ENCODE measurements around the gene CLCN7. TPM values are rescaled to one million over a fixed set of nuclear protein-coding genes. Genes with fewer than 3 reads are reported as not detected.
A peak's percentile ranks its signal among the peaks of the same experiment; 100 is the strongest.

Gene CLCN7
- total RNA-seq, 1 experiment from 2014 or later = 115 TPM

DNA sequence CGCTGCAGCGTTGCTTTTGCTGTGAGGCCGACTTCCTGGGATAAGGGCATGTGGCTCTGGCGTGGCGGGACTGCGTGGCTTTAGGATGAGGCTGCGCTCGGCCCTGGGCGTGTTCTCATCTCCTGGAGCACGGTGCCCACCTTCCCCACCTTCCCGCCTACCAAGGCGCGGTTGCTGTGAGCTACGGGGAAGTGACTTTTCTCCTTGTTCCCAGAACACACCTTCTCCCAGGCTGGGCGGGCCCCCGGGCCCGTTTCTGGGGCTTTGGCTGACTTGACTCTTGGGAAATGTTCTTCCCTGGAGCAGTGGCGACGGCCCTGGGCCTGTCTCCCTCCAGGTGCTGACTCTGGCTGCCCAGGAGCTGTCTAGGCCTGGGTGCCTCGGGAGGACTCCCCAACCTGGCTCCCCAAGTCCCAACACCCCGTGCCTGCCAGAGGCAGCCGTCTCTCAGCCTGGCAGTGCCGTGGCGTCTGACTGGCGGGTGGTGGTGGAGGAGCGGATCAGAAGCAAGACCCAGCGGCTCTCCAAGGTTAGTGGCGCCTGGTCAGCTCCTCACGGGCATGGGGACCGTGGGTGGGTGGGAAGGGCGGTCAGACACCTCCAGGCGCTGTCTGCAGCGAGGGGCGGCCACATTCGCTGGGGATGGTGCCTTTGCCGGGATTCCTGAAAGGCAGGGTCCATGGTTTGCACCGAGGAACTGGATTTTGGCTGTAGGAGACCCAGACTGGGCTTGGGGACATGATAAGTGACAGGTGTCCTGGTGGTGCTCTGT is 30.4 kb upstream of the CLCN7 start:
- Histone ChIP-seq H3K9me3 (no peaks in the 10 kb centered on the region), H3K4me3 (no peak overlapping the region), H3K36me3 (peaks cover 43% of the 10 kb centered on the region), H3K27me3 (no peaks in the 10 kb centered on the region)
- no peak for DNase-seq

- Histone ChIP-seq H3K36me3 (peaks cover 43% of the 10 kb centered on the region), H3K4me3 (no peak overlapping the region), H3K27me3 (no peaks in the 10 kb centered on the region), H3K9me3 (no peaks in the 10 kb centered on the region)
- no peak for DNase-seq
Measured at GRCh38 chr16:1503110-1503955, 28.5 kb upstream of the CLCN7 start.

- Histone ChIP-seq H3K4me3 (no peak overlapping the region), H3K27me3 (no peaks in the 10 kb centered on the region), H3K9me3 (no peaks in the 10 kb centered on the region), H3K36me3 (peaks cover 46% of the 10 kb centered on the region)
- DNase-seq = no peak
Measured at GRCh38 chr16:1502092-1503004, 27.5 kb upstream of the CLCN7 start.

GRCh38 chr16:1501630-1502029 is 26.8 kb upstream of the CLCN7 start:
- Histone ChIP-seq H3K4me3 (no peak overlapping the region), H3K27me3 (no peaks in the 10 kb centered on the region), H3K9me3 (no peaks in the 10 kb centered on the region), H3K36me3 (peaks cover 52% of the 10 kb centered on the region)
- no peak for DNase-seq

DNA sequence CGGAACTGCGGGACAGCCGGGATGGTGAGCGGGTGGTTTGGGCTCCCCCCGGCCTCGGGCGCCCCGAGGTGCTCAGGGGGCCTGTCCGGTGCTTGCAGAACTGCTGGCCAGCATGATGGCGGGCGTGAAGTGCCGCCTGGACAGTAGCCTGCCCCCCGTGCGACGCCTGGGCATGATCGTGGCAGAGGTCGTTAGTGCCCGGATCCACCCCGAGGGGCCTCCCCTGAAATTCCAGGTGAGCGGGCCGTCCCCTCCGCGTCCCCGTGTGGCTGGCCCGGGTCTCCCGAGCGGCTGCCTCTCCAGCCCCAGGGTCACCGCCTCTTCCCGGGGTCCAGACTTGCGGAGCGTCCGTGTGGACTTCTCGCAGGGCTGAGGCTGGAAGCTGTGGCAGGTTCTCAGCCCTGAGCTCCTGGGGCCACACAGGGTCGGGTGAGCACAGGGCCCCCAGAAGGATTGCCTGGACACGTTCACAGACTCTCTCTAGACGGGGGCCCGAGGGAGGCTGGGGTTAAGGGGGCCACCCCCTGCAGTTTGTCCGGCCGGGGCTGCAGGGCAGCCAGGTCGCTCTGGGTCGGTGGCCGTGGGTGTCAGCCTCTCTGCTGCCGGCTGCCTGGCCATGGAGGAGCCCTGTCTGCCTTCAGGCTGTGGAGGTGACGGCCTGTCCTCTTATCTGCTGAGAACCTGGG is 25.8 kb upstream of the CLCN7 start:
- DNase-seq = no peak
- Histone ChIP-seq H3K9me3 (no peaks in the 10 kb centered on the region), H3K27me3 (no peaks in the 10 kb centered on the region), H3K4me3 (no peak overlapping the region), H3K36me3 (peaks cover 62% of the 10 kb centered on the region)

DNA sequence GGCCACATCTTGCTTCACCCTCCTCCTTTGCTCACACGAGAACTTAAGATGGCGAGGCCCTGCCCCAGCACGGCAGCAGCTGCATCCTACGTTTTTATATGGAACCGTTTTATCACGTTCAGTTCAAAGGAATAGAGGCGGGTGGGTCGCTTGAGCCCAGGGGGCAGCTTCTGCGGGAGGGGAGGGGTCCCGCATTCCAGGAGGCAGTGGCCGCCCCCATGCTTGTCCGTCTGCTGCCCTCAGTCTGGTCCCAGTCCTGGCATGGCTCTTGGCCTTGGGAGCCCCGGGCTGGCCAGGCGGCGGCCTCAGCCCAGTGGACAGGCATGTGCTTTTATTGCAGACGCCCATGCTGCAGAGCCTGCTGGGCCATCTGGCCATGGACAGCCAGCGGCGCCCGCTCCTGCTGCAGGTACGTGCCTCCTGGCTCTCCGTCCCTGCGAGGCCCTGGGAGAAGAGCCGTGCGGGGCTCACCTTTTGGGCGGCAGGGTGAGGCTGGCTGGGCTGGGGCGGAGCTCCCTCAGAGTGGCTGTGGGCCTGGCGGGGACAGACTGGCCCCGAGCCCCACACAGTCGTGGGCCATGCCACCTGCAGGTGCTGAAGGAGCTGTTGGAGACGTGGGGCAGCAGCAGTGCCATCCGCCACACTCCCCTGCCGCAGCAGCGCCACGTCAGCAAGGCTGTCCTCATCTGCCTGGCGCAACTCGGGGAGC is 25.1 kb upstream of the CLCN7 start:
- DNase-seq = no peak
- no peaks in the 10 kb centered on the region for H3K27me3 ChIP-seq
- H3K36me3 ChIP-seq = peaks cover 69% of the 10 kb centered on the region
- no peaks in the 10 kb centered on the region for H3K9me3 ChIP-seq
- H3K4me3 ChIP-seq = no peak overlapping the region

- no peak overlapping the region for H3K4me3 ChIP-seq
- H3K27me3 ChIP-seq = no peaks in the 10 kb centered on the region
- DNase-seq = no peak
- H3K9me3 ChIP-seq = no peaks in the 10 kb centered on the region
- peaks cover 78% of the 10 kb centered on the region for H3K36me3 ChIP-seq
Measured at GRCh38 chr16:1498899-1499676, 24.3 kb upstream of the CLCN7 start.

GRCh38 chr16:1497014-1497598 is 22.3 kb upstream of the CLCN7 start:
- Histone ChIP-seq H3K9me3 (no peaks in the 10 kb centered on the region), H3K36me3 (peaks cover 71% of the 10 kb centered on the region), H3K27me3 (no peaks in the 10 kb centered on the region), H3K4me3 (no peak overlapping the region)
- no peak for DNase-seq

DNA sequence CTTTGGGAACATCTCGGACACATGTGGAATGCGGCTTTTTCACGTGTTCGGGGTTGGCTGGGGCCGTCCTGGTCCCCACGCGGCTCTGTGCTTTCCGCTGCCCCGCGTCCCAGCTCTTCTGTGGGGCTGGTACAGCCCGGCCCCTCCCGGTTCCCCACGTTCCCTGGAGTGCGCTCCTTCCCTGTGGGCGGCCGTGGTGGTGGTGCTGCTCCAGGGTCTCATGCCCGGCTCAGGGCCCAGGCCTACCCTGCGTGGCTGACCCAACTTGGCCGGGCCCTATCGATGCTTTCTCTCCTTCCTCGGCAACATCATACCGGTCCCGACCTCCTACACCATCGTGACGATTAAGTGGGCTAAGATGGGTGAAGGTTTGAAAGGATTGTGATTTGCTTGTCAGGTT is 21.6 kb upstream of the CLCN7 start:
- no peak overlapping the region for H3K4me3 ChIP-seq
- DNase-seq = no peak
- H3K27me3 ChIP-seq = no peaks in the 10 kb centered on the region
- no peaks in the 10 kb centered on the region for H3K9me3 ChIP-seq
- H3K36me3 ChIP-seq = peaks cover 65% of the 10 kb centered on the region

GRCh38 chr16:1495889-1496262 is 21.0 kb upstream of the CLCN7 start:
- H3K4me3 ChIP-seq = no peak overlapping the region
- H3K36me3 ChIP-seq = peaks cover 60% of the 10 kb centered on the region
- H3K27me3 ChIP-seq = no peaks in the 10 kb centered on the region
- H3K9me3 ChIP-seq = no peaks in the 10 kb centered on the region
- no peak for DNase-seq

- Histone ChIP-seq H3K27me3 (no peaks in the 10 kb centered on the region), H3K4me3 (no peak overlapping the region), H3K9me3 (no peaks in the 10 kb centered on the region), H3K36me3 (peaks cover 57% of the 10 kb centered on the region)
- DNase-seq = no peak
Measured at GRCh38 chr16:1495211-1495888, 20.5 kb upstream of the CLCN7 start.

GRCh38 chr16:1494711-1495110 is 19.9 kb upstream of the CLCN7 start:
- peak overlapping the region; percentile 99 for H3K4me3 ChIP-seq
- peaks cover 51% of the 10 kb centered on the region for H3K36me3 ChIP-seq
- H3K27me3 ChIP-seq = no peaks in the 10 kb centered on the region
- H3K9me3 ChIP-seq = no peaks in the 10 kb centered on the region
- no peak for DNase-seq

GRCh38 chr16:1494129-1494640 is 19.4 kb upstream of the CLCN7 start:
- Histone ChIP-seq H3K9me3 (no peaks in the 10 kb centered on the region), H3K27me3 (no peaks in the 10 kb centered on the region), H3K4me3 (peak overlapping the region; percentile 99), H3K36me3 (peaks cover 49% of the 10 kb centered on the region)
- DNase-seq = peak; percentile 67

- no peaks in the 10 kb centered on the region for H3K27me3 ChIP-seq
- no peaks in the 10 kb centered on the region for H3K9me3 ChIP-seq
- peak overlapping the region; percentile 99 for H3K4me3 ChIP-seq
- no peak for DNase-seq
- H3K36me3 ChIP-seq = peaks cover 46% of the 10 kb centered on the region
Measured at GRCh38 chr16:1493746-1494094, 18.9 kb upstream of the CLCN7 start.

All from MG63 (cell line).